Measurements from ENCODE around the gene IRAK3.

IRAK3 gene, protein sequence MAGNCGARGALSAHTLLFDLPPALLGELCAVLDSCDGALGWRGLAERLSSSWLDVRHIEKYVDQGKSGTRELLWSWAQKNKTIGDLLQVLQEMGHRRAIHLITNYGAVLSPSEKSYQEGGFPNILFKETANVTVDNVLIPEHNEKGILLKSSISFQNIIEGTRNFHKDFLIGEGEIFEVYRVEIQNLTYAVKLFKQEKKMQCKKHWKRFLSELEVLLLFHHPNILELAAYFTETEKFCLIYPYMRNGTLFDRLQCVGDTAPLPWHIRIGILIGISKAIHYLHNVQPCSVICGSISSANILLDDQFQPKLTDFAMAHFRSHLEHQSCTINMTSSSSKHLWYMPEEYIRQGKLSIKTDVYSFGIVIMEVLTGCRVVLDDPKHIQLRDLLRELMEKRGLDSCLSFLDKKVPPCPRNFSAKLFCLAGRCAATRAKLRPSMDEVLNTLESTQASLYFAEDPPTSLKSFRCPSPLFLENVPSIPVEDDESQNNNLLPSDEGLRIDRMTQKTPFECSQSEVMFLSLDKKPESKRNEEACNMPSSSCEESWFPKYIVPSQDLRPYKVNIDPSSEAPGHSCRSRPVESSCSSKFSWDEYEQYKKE

DNA sequence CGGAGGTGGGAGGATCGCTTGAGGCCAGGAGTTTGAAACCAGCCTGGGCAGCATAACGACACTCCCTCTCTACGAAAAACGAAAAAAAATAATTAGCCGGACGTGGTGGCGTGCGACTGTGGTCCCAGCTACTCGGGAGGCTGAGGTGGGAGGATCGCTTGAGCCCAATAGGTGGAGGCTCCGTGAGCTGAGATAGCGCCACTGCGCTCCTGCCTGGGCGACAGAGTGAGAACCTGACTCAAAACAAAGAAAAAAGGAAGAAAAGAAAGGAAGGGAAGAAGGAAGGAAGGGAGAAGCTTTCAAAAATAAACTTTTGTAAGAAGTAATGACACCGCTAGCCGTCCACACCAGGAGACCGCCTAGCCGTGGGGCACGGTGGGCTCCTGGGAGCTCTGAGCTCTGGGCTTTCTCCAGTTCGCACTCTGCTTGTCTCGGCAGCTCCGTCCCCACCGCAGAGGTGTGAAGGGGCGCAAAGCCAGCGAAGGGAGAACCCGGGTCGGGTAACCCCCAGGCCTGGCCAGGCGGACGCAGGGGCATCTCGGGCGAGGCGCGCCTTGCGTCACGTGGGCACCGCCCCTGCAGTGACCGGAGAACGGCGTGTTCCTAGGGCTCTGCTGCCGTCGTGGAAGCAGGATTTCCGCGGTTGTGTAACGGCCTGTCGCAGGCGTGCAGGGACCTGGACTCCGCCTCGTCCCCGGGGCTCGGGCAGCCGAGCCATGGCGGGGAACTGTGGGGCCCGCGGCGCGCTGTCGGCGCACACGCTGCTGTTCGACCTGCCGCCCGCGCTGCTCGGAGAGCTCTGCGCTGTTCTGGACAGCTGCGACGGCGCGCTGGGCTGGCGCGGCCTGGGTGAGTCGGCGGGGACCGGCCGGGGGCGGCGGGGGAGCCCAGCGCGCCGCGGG lies at the start of gene IRAK3:
TSS of gene IRAK3 (plus strand) at position 631 of the 902 bp plus-strand sequence. CDS start at position 717, 86 bp downstream.
- DNase-seq (ENCODE audit: low read depth) = no peak

DNA sequence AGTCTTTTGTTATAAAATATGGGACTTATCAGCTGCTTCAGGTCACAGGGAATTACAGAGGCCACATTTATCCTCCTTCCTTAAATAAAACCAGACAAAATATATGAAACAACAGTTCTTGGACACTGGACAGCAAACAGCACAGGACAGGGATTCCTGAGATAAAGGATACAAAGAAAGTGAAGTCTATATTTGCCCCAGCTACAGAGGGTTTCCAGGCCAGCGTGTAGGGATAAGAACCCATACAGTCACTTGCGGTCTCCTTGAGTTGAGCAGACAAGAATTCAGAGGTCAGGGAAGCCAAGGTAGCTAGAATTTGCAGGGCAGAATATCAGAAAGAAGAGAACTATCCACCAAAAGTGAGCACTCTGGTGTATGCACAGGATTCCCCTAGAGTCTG lies 49.7 kb upstream of the IRAK3 start:
- no peak for DNase-seq (ENCODE audit: low read depth)

DNA sequence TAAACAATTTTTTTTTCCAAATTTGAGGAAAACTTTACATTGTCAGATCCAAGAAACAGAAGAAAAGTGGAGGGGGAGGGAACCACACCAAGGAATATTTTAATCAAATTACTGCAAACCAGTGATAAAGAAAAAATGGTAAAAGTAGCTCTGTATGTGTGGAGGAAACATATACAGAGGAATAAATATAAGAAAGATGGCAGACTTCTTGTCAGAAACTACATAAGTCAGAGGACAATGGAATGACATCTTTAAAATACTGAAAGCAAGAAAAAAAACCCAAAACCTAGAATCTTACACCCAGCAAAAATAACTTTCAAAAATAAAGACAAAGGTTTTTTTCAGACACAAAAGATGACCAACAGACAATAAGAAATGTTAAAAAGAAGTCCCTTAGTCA lies 48.3 kb upstream of the IRAK3 start:
- DNase-seq (ENCODE audit: low read depth) = no peak

DNA sequence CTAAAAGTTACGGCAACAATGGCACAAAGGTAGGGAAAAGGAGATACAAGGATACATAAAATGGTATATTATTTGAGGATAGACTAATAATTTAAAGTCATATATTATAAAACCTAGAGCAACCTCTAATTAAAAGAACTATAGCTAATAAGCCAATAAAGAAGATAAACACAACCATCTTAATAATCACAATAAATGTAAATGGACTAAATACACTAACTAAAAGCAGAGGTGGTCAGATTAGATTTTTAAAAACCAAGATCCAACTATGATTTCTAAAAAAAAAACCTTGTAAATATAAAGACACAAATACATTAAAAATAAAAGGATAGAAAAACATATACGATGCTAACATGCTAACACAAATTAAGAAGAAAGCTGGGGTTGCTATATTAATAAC lies 47.7 kb upstream of the IRAK3 start:
- DNase-seq (ENCODE audit: low read depth) = no peak

DNA sequence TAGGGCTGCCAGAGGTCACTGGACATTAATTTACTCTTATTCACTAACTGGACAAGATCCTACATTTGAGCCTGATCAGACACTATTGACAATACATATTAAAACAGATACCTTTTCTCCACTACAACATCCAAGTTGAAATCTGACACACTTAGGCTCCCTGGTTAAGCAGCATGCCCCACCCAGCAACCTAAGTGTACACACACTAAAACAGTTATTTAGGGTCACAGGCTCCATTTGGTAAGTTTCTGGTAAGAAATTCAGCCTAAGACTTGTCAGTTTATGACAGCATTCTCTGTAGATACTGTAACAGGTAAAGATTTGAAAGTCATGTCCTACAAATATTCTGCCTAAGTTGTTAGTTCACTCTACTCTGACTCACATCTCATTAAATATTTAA lies 46.2 kb upstream of the IRAK3 start:
- DNase-seq (ENCODE audit: low read depth) = no peak

DNA sequence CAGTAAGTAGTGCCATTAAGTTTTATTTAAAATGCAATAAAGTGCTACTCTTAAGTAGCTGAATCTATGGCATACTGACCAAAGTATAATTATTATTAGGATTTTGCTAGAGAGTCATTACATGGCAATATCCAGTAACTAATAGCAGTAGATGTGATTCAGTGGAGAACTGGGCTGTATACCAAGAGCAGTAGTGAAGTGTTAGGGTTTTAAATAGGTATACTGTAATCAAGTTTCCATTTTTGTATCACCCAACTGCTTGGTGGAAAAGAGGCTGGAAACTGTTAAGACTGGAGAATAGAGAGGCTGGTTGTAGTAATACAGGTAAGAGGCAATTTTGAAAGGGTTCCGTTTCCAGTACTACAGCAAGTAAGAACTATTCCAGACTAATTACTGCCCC lies 45.1 kb upstream of the IRAK3 start:
- no peak for DNase-seq (ENCODE audit: low read depth)

DNA sequence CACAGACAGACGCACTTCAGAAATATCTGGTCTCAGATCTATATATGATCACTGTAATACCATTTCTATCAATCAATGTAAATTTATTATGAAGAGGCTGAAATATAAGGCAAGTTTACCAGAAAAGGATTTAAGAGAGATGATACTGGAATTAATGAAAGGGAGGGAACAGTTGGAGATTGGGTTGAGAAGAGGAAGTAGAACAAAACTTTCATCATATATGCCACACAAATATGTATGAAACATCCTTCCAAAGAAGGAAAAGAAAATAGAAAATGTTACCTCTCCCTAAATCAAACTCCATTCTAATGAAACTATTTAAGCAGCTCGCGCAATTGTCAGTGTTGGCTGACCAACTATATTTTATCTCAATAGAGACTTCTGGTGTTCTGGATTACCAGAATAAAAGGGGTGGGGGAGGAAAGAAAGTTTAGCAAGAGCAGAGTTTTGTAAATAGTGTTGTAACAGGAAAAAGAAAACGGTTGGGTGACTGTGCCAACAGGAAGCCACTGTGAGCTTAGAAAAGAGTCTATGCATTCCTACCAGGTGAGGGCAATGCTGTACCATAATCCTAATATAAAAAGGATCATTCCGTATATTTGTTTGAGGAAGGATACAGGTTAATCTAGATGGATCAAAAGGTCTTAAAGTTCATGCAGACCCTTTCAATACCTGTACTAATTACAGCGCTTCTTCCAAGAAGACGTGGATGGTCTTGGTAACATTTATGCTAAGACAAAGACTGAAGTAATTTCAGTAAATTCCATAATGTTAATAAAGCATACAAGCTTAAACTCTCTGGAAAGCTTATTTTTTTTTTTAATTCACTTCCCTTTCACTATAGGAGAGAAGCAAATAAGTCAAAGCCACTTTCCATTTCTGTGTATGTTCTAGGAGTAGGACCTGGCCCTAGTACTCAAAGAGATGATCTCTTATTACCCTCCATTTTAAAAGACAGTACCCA lies 43.9 kb upstream of the IRAK3 start:
- no peak for DNase-seq (ENCODE audit: low read depth)

DNA sequence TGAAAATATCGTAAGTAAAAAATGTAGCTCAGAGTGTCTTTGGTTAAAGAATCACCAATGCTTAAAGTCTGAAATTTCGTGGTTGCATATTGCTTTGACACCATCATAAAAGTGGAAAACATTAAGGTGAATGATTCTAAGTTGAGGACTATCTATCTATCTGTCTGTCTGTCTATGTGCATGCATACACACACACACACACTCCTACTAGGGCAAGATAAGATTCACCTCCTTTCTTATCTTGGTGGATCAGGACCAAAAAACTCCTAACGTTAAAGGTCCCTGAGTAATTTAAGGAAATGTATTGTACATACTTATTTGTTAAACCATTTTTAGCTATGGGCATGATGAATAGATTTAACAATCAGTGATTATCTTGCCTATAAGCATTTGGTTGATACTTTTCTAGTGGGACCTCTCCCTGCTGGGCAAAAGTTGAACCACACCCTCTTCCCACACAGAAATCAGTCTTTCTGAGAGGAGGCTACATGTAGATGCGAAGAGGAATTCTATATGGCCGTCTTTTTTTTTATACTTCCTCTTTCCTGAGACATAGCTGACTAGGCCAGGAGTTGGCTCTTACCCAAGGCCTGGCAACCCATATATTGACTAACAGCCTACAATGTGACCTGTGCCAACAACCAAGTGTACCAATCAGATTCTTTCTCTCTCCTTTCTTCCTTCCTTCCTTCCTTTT lies 39.2 kb upstream of the IRAK3 start:
- no peak for DNase-seq (ENCODE audit: low read depth)

DNA sequence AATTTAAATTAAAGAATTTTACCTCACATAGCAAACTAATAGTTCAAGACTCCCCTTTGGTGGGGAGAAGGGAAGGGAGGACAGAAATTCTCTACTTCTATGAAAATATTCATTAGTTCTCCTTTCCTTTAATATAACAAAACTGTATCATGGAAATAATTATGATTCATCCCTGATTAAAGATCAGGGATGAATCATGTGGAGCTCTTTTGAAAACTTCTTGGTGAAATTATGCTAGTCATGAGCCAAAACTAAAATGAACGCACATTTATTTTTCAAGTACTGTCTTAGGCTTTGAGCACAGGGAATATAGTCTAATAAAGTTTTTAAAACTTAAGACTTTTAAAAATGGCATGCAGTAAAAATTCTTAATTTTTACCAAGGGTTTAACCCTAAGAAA lies 36.3 kb upstream of the IRAK3 start:
- DNase-seq (ENCODE audit: low read depth) = no peak

DNA sequence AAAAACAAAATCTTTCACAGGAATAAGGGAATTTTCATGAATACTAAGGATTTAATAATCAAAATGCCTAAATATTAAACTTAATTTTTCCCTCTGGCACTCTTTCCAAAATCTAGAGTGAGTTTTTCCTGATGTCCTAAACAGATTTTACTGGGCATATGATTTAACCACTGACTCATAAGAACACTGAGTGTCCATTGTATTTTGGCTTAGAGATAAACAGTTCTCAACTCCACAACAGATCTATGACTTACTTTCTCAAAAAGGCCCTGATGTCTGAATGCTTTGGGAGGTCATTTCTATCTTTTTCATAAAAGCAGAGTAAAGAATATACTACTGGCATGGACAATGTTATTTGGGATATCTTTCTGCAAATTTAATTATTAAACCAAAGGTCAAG lies 34.2 kb upstream of the IRAK3 start:
- no peak for DNase-seq (ENCODE audit: low read depth)

DNA sequence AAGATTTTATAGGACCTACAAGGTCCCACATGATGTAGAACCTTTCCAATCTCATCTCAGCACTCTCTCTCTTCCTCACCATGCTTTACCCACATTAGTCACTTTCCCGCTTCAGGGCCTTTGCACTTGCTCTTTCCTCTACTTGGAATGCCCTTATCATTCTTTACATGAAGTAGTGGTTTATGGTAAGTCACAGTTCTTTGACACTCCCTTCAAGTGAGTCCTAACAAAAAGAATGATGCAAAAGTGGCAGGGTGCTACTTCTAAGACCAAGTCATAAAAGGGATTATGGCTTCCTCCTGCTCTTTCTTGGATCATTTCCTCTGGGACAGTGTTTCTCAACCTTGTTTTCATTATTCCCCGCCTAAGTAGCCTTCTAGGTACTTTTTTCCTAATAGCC lies 32.4 kb upstream of the IRAK3 start:
- DNase-seq (ENCODE audit: low read depth) = no peak

DNA sequence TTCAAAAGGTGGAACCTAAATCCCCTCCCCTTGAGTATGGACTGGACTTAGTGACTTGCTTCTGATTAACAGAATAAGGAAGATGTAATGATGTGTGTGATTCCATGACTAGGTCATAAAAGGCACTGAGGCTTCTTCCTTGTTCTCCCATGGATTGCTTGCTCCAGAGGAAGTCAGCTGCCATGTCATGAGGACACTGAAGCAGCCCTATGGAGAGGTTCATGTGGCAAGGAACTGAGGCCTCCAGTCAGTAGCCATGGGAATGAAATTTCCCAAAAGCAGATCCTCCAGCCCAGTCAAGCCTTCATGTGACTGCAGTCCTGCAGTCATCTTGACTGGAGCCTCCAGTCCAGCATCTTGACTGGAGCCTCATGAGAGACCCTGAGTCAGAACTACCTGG lies 29.9 kb upstream of the IRAK3 start:
- DNase-seq (ENCODE audit: low read depth) = no peak

DNA sequence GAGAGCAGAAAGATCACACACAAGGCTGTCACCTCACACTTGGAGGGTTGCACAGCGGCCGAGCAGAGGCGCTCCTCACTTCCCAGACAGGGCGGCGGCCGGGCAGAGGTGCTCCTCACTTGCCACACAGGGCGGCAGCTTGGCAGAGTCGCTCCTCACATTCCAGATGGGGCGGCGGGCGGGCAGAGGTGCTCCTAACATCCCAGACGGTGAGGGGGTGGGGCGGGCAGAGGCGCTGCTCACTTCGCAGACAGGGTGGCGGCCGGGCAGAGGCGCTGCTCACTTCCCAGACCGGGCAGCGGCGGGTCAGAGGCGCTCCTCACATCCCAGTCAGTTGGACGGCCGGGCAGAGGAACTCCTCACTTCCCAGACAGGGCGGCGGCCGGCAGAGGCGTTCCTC lies 28.3 kb upstream of the IRAK3 start:
- DNase-seq (ENCODE audit: low read depth) = no peak

DNA sequence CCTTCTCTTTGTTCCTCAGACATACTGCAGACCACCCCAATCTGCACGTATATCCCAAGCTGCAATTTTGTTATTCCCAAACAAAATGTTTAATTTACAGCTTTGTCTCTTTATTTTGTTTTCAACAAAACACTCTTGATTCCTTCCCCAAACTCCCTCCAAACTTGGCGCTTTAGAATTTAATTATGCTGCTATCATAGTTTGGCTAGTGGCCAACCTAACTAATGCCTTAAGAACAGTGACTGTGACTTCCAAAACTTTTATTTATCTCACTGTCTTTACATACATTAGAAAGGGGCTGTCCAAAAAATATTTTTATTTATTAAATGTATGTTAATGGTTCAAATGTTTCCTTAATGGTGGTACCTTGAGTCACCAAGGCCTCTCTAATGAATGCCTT lies 26.3 kb upstream of the IRAK3 start:
- no peak for DNase-seq (ENCODE audit: low read depth)

DNA sequence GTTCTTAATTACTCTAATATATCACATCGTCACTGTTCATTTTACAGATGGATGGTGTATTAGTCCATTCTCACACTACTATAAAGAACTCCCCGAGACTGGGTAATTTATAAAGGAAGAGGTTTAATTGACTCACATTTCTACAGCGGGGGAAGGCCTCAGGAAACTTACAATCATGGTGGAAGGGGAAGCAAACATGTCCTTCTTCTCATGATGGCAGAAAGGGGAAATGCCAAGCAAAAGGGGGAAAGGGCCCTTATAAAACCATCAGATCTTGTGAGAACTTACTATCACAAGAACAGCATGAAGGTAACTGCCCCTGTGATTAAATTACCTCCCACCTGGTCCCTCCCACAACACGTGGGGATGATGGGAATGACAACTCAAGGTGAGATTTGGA lies 25.7 kb upstream of the IRAK3 start:
- DNase-seq (ENCODE audit: low read depth) = no peak

DNA sequence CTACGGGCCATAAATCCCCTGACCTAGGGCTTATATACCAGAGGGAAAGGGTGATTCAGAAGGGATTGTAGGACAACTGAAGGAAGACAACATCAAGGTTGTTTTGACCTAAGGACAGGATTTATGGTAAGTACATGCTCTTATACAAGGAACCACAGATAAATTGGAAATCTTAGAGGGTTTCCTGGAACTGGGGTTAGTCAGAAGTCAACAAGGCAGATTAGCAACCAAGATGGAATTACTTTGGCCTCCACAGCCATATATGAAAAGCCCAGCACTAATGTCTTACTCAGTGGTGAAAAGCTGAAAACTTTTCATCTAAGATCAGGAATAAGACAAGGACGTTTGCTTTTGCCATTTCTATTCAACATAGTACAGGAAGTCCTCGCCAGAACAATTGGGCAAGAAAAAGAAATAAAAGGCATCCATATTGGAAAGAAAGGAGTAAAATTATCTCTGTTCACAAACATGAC lies 24.6 kb upstream of the IRAK3 start:
- DNase-seq (ENCODE audit: low read depth) = no peak

DNA sequence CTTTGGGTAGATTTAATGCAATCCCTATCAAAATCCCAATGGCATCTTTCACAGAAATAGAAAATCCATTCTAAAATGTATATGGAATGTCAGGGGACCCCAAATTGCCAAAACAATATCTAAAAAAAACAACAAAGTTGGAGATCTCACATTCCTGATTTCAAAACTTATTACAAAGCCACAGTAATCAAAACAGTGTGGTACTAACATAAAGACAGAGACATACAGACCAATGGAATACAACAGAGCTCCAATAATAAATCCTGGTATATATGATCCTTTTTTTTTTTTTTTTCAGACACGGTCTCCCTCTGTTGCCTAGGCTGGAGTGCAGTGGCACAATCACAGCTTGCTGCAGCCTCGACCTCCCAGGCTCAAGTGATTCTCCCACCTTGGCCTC lies 23.9 kb upstream of the IRAK3 start:
- no peak for DNase-seq (ENCODE audit: low read depth)

DNA sequence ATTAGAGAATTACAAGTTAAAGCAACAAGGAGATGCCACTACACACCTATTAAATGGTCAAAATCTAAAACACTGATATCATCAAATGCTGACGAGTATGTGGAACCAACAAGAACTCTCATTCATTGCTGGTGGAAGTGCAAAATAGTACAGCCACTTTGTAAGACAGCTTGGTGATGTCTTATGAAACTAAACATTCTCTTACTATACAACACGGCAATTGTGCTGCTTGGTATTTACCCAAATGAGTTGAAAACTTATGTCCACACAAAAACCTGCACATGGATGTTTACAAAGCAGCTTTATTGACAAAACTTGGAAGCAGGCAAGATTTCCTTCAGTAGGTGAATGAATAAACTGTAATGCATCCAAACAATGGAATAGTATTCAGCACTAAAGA lies 22.5 kb upstream of the IRAK3 start:
- no peak for DNase-seq (ENCODE audit: low read depth)

DNA sequence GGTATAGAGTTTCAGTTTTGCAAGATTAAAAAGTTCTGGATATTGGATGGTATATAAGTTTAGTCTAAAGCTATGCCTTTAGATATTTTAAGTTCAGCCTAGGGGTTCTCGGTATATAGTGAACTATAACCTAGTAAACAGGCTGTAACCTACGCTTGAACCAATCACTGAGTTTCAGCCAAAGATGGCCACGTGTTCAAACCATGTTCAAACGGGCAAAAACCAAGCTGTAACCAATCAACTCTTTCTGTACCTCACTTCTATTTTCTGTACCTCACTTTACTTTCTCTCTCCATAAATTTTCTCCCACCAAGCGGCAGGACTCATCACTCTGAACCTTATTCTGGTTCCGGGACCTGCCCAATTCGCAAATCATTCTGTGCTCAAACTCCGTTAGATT lies 20.6 kb upstream of the IRAK3 start:
- DNase-seq (ENCODE audit: low read depth) = no peak

DNA sequence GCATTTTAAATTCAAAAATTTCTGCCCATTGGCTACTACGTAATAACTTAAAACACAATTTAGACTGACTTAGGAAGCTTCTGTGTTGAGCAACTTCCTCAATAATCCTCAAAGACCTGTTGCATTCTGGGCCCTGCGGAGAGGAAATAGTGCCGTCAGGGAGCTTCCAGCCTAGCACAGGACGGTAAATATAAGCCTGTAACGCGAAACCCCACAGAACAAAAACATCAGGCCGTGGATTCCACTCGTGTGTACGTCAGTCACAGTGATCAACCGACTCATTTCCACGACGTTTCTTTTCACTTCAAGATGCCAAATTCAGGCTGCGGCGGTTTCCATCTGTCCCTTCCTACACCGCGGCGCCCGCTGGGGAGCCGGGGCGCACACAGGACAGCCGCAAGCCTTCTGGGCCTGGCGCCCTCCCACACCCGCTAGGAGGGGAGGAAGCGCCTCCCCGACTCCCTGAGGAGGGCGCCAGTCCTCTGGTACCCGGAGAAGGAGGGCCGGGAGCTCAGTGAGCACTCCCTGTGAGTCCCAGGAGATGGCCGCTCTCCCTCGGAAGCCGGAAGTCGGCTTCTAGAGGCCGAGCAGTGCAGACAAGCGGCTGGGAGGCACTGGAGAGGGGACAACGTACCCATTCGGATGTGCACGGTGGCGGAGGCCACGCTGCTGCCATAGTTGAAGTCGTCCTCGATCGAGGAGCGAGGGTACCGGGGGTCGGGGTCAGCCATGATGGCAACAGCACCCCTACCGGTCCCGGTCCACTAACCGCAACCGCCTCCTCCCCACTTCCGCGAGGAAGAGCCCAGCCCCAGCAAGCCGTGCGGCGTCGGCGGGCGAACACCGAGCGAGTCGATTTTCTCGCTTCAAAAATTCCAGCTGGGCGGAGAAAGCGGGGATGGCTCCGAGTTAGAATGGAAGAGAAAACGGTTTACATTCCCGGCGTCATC lies 19.5 kb upstream of the IRAK3 start, which contains the start of gene TMBIM4:
TSS of gene TMBIM4 (minus strand) at position 776 of the 950 bp plus-strand sequence. CDS start at position 731, 45 bp downstream.
- DNase-seq (ENCODE audit: low read depth) = peak; percentile 71

All from stimulated activated CD8-positive, alpha-beta memory T cell treated with anti-CD3 and anti-CD28 coated beads, Interleukin-7, amount 100 ng/mL, for 24 hours (primary cell).